Dermis blood vessel endothelial cell (primary cell): Measurements from ENCODE around the gene TFAP2A. TPM values are rescaled to one million over a fixed set of nuclear protein-coding genes. Genes with fewer than 3 reads are reported as not detected.

ENCODE experiments used
- DNase-seq: peaks from one replicate; pipeline ENCODE4 v3.0.0; 2010
- total RNA-seq: library from RNA; depleted of rRNA; stranded (reverse); fragments of >200 nt; gene quantifications from 2 replicates; pipeline ENCODE4 v1.2.3, GENCODE V29; 2014

Gene TFAP2A
- total RNA-seq, 1 donor from 2014 or later, result under 0.01 TPM

DNA sequence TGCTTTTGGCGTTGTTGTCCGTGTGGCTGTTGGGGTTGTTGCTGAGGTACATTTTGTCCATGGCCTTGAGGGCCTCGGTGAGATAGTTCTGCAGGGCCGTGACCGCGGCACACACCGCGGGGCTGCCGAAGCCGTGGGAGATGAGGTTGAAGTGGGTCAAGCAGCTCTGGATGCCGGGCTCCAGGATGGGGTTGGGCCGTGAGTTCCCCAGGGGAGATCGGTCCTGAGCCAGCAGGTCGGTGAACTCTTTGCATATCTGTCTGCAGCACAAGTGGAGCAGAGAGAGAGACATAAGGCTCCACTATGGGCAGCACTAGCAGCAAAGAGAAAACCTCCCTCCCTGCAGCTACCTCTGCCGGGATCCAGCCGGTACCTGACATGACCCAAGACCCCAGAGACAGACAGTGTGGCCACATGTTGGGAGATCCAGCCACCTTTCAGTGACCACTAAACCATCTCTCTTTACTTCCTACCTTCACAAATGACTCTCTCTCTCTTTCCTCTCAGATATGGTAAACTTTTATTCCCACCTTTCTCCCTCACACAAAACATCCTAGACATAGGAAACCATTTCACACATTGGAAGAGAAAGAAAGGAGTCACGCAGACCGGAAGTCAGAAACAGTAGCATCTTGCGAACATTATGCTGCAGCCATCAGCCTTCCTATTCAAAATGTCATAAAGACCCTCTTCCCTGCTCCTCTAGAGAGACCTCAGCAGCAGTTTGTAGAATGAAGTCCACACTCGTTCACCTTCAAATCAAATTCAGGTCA lies 16.2 kb downstream of the TFAP2A start:
- DNase-seq, result no peak

DNA sequence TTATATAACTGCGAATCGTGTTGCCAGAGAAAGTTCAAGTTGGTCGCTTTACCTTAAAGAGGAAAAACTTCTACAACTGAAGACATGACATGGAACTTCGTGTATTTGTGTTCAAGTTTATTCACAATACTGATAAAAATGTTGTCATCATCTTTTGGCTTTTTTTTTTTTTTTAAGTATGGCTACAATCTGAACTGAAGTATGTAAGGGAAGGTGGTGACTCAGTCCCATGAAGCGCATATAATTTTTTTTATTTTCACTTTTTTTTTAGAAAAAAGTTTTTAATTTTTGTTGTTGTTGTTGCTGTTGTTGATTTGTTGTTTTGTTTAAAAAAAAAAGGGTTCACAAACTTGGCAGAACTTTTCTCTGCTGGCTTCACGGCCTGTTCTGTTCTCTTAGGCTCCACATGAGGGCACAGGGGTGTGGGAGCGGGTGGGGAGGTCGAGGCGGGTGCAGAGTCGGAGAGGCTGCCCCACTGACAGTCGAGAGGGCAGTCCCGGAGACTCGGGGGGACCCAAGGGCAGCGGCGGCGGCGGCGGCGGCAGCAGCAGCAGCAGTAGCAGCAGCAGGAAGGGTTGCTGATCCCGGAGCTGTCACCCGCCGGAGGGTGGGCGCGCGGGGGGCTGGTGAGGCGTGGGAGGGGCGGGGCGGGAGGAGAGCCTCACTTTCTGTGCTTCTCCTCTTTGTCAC lies 17.0 kb downstream of the TFAP2A start:
- DNase-seq, result no peak

DNA sequence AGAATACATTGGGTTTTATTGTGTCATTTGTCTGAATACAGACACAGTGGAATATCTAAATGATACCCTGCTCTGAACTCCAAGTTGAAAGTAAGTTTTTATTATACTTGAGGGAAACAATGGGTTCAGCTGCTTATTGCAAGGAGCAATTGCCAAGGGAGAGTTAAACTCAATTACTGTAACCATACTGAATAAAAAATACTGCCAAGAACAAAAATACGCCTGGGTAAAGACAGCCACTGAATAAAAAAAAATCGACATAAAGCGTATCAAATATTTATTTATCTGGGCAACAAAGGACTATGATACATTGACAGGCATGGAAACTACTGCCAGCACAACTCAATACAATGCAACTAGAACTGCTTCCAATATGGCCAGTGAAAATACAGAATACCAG lies 18.1 kb downstream of the TFAP2A start:
- DNase-seq, result no peak

DNA sequence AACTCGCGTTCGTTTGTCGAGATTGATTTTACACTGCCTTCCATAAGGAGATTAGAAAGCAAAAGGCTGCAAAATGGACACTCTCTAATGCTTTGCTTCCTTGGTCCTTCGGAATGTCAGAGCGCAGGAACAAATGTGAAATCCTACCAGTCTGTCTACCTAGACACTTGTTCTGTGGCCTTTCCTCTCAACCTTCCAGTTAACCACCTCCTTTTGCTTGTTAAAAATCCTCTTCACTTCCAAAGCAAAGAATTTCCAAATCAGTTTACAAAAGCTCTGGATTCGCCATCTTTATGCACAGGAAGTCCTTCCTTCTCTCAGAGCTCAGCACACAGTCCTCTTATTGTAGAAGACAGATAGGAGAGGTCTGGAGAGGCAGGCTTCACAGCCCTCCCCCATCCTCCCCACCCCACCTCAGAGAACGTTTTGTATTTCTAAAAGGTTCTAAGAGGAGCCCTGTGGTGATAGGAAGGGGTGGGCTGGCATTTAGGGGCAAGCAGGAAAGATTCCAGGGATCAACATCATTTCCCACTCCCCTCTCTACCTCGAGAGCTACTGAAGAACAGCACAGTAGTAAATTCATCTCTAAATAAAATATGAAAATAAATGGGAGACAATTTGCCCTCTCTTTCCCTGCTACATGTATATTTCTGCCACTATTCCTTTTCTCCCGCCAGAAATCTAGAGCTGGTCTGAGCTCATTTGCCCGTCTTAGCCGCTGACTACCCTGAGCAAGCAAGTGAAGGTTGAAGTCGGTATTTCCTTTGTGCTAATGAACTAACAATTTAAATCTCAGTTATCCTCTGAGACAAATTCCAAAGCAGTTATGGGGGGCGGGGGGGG lies 18.9 kb downstream of the TFAP2A start:
- no peak for DNase-seq

GRCh38 chr6:10395171-10395703 lies 19.6 kb downstream of the TFAP2A start:
- DNase-seq, result no peak

DNA sequence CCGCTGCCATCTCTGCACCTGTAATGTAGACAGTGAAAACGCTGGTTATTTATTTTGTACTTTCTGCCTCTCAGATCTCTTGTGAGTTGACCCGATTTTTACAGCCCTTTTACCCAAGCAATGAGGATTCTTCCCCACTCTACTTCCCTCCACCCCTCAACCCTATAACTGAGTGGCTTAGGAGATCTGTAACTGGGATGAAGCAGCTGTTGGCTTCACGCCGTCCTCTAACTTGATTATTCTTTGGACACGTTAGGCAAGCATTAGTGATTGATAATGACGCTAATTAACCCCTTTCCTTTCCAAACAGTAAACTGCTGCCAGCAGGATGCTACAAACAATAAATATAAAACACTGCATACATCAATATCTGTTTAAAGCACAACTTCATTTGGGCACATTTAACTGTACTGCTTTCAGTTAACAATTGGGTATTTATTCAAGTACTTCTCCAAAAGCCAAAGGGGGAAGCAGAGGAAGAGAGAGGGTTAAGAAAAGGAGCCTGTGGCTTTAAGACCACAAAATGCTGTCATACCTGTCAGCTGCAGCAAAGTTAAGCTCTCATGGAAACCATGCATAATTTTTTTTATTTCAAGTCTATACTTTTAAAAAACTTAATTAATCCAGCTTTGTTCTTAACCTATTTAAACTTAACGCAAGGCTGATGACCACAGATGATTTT lies 21.2 kb downstream of the TFAP2A start:
- DNase-seq, result no peak

GRCh38 chr6:10391799-10392198 lies 23.1 kb downstream of the TFAP2A start:
- DNase-seq, result no peak

DNA sequence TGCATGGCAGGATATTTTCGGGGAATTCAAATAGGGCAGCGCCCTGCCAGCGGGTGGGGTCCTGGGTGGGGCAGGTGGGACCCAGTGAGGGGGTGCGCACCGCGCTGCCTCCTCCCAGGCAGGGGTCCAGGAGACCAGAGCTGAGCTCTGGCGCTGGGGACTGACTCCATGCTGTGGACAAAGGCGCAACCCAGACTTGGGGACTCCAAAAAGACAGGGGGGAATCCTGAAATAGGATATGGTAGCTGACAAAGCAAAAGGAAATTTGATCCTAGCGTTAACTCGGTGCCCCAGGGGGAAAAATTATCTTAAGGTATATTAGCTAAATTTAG lies 23.6 kb downstream of the TFAP2A start:
- DNase-seq, result no peak

DNA sequence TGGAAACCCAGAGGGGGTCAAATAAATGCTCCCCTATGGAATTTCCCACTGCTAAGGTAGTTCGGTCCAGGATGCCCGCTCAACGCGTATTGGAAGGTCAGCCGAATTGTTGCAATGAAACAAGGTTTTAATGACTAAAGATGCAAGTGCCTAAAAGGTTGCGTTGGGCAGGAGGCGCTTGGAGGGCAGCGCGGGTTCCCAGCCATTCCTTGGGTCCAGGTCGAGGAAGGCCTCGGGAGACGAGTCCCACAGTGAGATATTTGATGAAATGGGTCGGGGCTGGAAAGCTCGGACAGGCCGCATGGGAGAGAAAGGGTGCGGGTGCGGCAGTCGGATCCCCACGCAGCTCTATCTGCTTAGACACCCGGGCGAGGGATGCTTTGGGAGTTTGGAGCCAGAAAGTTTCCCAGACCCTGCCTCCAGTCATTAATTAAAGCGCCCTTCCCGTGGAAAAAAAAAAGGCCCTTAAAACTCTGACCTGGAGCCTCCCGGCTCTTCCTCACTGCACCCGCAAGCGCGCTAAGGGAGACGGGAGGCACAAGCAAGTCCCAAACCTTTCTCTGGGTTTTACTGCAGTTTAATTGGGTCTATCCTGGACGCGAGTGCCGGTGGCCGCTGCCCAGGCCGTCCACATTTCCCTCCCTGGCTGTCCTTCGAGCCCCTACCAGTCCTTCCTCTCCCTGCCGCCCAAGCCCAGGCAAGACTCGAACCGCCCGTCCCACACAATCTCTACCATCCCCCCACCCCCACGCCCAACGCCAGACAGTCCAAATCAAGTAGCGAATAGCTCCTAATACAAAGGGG lies 24.2 kb downstream of the TFAP2A start:
- no peak for DNase-seq

- no peak for DNase-seq
These were observed 25.0 kb downstream of the TFAP2A start for GRCh38 chr6:10389739-10390494.

DNA sequence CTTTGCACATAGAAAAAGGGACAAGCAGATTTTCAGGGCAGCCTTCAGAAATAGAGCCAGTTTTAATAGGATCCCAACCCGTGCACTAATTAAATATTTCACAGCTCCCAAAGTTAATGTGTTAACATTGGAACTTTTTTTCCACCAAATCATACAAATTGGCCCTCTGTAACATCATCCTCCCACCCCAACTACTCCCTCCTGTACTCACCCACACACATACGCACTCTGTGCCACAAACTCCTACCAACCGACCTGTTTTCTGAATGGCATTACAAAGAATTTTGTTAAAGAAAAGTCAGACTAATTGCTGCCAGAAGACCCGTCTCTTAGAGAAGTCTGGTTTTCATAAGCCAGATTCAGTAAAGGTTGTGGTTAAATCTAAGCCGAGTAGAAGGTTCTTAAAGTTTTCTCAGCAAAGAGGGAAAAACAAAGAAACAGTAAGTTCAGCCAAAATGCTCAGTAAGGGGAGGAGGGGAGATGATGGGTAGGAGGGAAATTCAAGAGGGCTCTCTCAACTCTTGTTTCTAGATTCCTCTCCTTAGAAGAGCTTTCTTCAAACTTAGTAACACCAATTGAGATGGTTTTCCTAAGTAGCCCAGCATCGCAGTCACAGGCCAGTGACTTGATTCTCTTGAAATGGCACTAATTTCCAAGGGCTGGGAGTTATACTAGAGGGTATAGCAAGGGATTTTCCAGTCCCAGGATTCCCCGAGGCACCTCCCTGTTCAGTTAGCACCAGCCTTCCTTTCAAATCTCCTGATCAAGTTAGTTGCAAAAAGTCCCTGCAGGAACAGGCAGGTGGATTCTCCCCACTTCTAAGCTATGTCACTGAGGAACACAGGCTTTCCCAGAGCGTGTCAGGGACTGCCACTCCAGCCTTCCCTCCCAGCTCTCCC lies 27.9 kb downstream of the TFAP2A start:
- no peak for DNase-seq

GRCh38 chr6:10386220-10386619 lies 28.7 kb downstream of the TFAP2A start:
- DNase-seq, result no peak

DNA sequence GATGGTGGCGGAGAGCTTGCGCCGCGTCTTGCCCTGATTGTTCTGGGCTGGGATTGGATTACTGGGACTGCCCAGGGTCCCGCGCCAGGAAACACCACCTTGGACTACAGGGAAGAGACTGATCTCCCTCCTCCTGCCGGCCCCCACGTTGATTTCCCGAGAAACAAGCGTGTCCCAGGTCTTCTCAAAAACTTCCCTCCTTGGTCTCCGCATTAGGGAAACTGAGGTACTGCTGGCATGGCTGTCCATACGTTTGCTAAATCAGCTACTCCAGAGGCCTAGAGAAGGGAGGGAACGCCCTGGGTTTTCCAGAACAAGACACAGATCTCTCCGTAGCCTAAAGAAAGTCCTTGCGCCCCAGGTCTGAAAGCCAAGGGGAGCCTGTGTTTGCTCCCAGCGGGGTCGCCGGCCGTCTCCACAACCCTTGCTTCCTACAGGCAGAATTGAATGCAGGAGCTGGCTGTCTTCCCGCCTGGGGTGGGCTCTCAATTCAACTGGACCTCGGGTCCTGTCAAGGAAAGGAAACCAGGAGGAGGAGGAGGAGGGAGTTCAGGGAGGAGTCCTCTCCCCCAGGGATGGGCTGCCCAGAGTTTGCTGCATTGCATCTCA lies 29.2 kb downstream of the TFAP2A start:
- DNase-seq, result no peak

- DNase-seq, result no peak
These were observed 30.0 kb downstream of the TFAP2A start for GRCh38 chr6:10384610-10385523.

DNA sequence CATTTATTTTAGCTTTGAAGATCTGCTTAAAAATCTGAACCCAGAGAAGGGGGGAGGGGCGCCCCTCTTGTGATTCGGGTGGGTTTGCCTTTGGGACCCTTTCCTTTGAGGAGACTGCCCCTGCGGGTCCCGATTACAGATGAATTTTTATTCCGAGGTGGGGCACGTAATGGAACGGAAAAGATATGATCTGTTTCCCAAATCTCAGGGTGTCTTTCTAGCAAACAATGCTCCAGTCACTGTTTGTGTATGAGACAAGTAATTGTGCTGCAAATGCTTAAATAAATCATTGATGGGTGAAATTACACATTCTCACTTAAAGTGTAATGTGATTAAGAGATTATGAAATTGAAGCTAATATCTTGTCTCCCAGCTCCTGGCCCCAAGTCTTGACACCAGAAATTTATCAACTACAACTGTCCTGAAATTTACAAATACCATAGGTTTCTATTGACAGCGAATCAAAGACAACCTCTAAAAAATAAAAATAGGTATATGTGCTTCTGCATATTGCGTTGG lies 30.7 kb downstream of the TFAP2A start:
- no peak for DNase-seq

- no peak for DNase-seq
These were observed 31.4 kb downstream of the TFAP2A start for GRCh38 chr6:10383331-10384090.

- no peak for DNase-seq
These were observed 32.0 kb downstream of the TFAP2A start for GRCh38 chr6:10382728-10383330.
